HT-29 (cell line): ENCODE measurements around the gene PGM2. TPM values are rescaled to one million over a fixed set of nuclear protein-coding genes. Genes with fewer than 3 reads are reported as not detected.

Experiments
- DNase-seq: peaks from one replicate; pipeline ENCODE4 v3.0.0-alpha.2; 2015; ENCODE audit warnings: low spot score
- total RNA-seq: library from RNA; depleted of rRNA; stranded (reverse); fragments of >200 nt; shearing (Covaris generic); gene quantifications from 2 replicates; pipeline ENCODE4 v1.2.3, GENCODE V29; 2014

The PGM2 gene
- total RNA-seq, 1 experiment from 2014 or later, result 21.8 TPM

- no peak for DNase-seq
Observed at GRCh38 chr4:37862961-37863360, 36.5 kb downstream of the PGM2 start.

DNA sequence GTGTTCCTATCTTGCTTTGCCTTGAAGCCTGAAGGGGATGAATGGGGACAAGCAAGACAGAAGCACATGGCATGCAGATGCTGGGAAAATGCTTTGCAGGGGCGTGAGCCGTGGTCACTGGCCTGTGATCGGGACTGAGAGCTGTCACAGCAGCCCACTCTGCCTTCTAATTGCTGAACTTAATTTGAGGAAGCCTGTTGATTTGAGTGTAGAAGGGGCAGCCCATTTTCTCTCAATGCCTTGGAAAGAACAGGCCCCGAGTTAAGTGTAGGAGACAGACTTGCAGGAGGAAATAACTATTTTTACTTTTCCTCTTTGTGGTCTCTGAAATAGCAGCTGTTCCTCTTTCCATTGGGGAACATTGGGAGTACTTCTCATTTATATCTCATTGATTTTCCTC is 38.3 kb downstream of the PGM2 start:
- no peak for DNase-seq

- DNase-seq, result no peak
Observed at GRCh38 chr4:37865450-37865849, 39.0 kb downstream of the PGM2 start.

GRCh38 chr4:37867102-37867501 is 40.6 kb downstream of the PGM2 start:
- no peak for DNase-seq

DNA sequence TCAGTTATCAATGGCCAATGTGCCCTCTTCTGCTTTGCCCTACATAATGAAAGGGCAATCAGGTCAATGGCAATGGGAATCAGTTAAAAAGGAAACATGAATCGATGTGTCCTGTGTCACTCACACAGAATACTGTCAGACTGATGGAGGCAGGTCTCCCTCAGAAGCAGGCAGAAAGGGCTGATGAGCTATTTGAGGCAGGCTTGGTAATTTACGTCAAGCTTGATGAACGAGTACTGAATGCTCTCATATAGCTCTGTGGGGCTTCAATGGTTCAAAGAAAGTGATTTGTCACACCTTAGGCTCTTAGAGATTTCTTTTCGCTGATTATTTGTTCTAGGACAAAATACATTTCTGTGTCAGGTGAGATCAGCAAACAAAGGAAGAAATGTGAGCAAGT is 41.8 kb downstream of the PGM2 start:
- no peak for DNase-seq

DNA sequence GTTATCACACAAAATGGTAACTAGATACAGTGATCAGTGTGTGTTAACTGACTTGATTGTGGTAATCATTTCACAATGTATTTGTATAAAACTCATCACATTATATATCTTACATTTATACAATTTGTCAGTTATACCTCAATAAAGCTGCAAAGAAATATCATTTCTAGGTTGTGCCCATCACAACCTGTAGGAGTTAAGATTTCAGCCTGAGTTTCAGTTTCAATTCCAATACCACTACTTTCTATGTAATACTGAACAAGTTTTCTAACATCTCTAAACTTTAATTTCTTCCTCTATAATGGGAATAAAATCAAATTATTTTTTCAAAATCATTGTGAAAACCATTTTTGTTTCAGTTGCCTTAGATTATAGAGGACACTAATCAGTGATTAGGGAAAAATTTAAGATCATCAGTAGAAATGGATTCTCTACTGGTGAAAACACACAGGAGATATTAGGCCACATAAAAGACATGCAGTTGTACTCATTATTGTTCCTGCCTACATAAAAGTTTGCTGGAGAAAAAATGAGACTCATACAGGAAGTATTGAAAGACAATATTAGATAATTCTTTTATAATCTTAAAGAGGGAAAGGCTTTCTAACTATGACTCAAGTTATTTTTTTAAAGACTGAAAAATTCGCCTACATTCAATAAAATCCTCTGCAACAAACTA is 46.0 kb downstream of the PGM2 start:
- DNase-seq, result no peak

DNA sequence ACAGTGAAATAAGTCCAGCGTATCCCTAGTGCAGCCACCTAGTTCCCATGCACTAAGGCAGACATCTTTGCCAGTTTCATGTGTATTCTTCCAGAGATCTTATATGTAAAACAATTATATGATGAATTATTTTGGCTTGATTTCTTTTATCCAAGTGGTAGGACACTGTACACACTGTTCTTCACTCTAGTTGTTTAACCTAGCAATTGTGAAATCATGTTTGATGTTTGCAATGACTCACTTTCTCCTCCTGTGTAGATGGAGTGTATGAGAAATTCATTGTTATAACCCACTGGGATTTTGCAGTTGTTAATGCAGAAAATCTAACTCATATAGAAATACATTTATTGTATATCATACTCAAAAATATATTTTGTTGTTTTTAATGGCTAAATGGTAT is 46.9 kb downstream of the PGM2 start:
- DNase-seq, result peak; percentile 34

DNA sequence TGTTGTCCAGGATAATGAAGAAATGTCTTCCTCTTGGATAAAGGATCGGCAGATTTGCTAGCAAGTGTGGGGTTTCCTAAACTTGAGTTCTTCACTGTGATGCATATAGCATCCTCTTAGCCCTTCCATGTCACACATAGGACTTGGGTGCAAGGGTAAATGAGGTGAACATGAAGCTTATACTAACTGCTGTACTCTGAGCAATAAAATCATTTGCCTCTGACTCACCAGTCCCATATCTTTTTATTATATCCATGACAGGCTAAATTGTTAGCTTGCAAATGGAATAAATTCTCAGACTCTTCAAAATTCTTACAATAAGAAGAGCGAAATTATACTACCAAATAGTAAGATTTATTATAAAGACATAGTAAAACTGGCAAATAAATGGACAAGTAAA is 49.7 kb downstream of the PGM2 start:
- DNase-seq, result no peak

DNA sequence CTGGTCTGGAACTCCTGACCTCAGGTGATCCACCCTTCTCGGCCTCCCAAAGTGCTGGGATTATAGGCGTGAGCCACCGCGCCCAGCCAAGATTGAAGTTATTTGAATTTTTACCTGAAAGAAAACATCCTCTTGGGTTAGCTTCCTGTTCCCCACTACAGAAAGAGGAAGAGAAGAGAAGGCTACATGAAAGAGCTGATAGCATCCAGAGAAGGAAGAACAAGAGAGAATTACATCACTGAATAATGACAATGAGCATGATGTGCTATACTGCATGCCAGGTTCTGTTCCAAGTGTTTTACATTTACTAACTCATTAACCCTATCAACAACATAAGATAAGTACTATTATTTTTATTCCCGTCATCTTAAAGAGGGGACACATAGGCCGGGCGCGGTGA is 52.9 kb downstream of the PGM2 start:
- no peak for DNase-seq

DNA sequence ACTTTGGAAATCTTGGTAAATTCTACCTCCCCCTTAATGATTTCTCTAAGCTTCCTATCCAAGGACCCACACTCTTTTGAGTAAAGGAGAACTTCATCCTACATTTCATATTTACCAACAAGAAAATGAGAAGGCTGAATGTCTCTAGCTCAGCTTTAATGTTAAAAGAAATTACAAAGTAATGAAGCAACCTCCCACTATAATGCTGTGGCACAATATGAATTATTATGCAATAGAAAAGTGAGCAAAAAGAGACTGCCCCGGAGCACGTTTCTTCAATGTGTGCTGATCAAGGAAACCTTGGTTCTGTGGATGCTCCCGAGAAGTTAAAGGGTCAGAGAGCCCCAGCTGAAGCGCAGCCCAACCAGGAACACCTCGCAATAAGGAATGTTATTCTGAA is 55.3 kb downstream of the PGM2 start:
- no peak for DNase-seq

- peak; percentile 46 for DNase-seq
Observed at GRCh38 chr4:37882665-37883296, 56.3 kb downstream of the PGM2 start.

- no peak for DNase-seq
Observed at GRCh38 chr4:37884855-37885487, 58.5 kb downstream of the PGM2 start.

- DNase-seq, result no peak
Observed at GRCh38 chr4:37885496-37885895, 59.0 kb downstream of the PGM2 start.

DNA sequence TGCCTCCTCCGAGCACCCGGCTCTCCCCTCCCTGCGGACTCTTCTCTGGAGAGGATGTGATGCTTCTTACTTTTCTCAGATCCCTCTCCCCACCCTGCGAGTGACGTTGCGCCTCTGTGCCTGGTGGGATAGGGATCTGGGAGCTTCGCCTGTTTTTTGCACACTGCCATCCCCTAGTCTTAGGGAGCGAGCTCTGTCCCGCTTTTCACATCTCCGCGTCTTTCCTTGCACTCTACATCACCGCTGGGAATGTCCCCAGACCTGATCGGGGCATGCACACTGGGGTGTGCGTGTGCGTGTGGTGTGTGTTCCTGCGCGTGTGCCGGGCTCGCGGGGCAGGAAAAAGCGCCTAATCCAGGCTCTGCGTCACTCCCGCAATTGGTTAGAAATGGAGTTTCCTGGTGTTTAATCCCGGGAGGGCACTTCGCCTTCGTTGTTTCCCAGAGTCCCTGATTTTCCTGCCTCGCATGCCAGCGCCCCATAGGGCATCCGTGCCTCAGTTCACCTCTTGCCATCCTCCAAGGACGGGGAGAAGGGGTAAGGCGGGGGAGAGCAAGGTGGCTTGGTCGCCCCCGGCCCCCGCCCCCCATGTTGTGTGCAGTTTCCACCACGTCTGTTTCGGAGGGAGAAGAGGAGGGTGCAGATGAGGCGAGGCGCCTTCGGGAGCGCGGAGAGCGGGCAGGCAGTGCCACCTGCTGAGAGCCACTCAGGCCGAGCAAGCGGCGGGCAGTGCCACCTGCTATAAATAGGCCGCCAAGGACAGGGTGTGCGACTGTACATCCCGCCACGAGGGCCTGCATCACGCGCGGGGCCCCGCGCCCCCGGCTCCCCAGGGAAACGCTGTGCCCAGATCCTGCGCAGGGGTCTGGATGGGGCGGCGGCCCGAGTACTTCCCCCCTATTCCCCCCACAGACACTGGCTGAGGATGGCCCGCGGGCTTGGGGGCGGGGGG is 63.6 kb downstream of the PGM2 start:
- DNase-seq, result peak; percentile 51

DNA sequence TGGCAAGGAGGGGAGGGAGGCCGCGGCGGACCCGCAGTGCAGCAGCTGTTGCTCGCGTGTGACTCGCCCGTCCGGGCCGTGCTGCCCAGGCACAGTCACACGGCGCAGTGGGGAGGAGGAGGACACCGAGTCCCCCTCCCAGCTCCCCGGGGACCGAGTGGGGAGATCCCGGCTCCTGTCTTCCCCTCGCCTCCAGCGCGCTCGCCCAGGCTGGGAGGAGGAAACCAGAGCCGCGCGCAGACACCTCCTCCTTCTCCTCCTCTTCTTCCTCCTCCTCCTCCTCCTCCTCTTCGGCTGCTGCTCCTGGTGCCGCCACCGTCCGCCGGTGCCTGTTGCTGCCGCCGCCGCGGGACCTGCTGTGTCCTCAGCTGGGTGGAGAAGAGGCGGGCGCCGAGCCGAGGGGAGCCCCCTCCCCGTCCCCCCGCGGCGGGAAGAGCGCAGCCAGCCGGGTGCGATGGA is 64.3 kb downstream of the PGM2 start, which contains the start of gene TBC1D1:
TBC1D1 (plus strand) TSS at position 284 of the 459 bp plus-strand sequence. CDS start 11,012 bp downstream, outside the sequence.
- DNase-seq, result no peak

GRCh38 chr4:37891260-37892159 is 65.0 kb downstream of the PGM2 start:
- DNase-seq, result no peak

DNA sequence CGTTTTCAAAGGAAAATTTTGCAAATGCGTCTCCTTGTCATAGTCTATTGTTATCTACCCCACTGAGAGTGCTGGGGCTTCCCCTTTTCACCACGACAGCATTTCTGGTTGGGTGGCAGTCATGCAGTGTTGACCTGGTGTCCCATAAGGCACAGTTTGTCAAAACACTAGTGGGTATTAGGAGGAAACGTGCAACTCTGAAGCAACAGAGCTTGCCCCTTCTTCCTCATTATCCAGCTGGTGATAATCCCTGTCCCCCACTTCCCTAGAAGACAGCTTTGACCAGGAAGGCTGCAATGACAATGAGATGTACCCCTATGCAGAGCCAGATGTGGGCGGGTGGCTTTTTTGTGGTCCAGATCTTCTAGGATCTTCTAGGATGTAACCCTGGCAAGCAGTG is 66.2 kb downstream of the PGM2 start:
- no peak for DNase-seq

GRCh38 chr4:37893164-37893563 is 66.7 kb downstream of the PGM2 start:
- DNase-seq, result no peak

- DNase-seq, result no peak
Observed at GRCh38 chr4:37895271-37895670, 68.8 kb downstream of the PGM2 start.

GRCh38 chr4:37896206-37896860 is 69.8 kb downstream of the PGM2 start:
- no peak for DNase-seq
